HG02763 (cell line): ENCODE results near the gene PDZRN3.

Experiments used
- ATAC-seq: cut with Tn5 transposase; IDR thresholded peaks from one replicate; pipeline ENCODE4 v1.9.1; 2021; ENCODE audit warnings: mild to moderate bottlenecking, moderate library complexity; ENCODE audit not compliant: unreplicated experiment

PDZRN3 gene

GRCh38 chr3:73624821-73625665 lies at the start of gene PDZRN3:
TSS of gene PDZRN3 (minus strand) at chr3:73624941.
- ATAC-seq: no peak

- ATAC-seq: no peak
These were observed 49.5 kb upstream of the PDZRN3 start for GRCh38 chr3:73674280-73674679.

GRCh38 chr3:73669260-73669659 lies 44.5 kb upstream of the PDZRN3 start:
- ATAC-seq: no peak

GRCh38 chr3:73668391-73668790 lies 43.6 kb upstream of the PDZRN3 start:
- ATAC-seq: no peak

- no peak for ATAC-seq
These were observed 43.1 kb upstream of the PDZRN3 start for GRCh38 chr3:73667889-73668288.

- no peak for ATAC-seq
These were observed 40.5 kb upstream of the PDZRN3 start for GRCh38 chr3:73665286-73665685.

GRCh38 chr3:73664389-73664788 lies 39.6 kb upstream of the PDZRN3 start:
- ATAC-seq: no peak

GRCh38 chr3:73663495-73663894 lies 38.8 kb upstream of the PDZRN3 start:
- no peak for ATAC-seq

- no peak for ATAC-seq
These were observed 36.5 kb upstream of the PDZRN3 start for GRCh38 chr3:73661265-73661664.

GRCh38 chr3:73658227-73658626 lies 33.5 kb upstream of the PDZRN3 start:
- ATAC-seq: no peak

GRCh38 chr3:73657186-73657585 lies 32.4 kb upstream of the PDZRN3 start:
- no peak for ATAC-seq

- ATAC-seq: no peak
These were observed 31.6 kb upstream of the PDZRN3 start for GRCh38 chr3:73656241-73656890.

GRCh38 chr3:73655197-73655596 lies 30.5 kb upstream of the PDZRN3 start:
- no peak for ATAC-seq

- no peak for ATAC-seq
These were observed 29.1 kb upstream of the PDZRN3 start for GRCh38 chr3:73653877-73654276.

- ATAC-seq: no peak
These were observed 28.6 kb upstream of the PDZRN3 start for GRCh38 chr3:73653351-73653750.

- no peak for ATAC-seq
These were observed 28.2 kb upstream of the PDZRN3 start for GRCh38 chr3:73652896-73653295.

GRCh38 chr3:73637042-73637441 lies 12.3 kb upstream of the PDZRN3 start:
- ATAC-seq: no peak

- no peak for ATAC-seq
These were observed 10.5 kb upstream of the PDZRN3 start for GRCh38 chr3:73635254-73635653.

GRCh38 chr3:73633916-73634344 lies 9.2 kb upstream of the PDZRN3 start:
- no peak for ATAC-seq

GRCh38 chr3:73633453-73633852 lies 8.7 kb upstream of the PDZRN3 start:
- no peak for ATAC-seq

GRCh38 chr3:73626106-73626505 lies 1.4 kb upstream of the PDZRN3 start:
- no peak for ATAC-seq
